Psoas muscle (tissue), 8 donors: ENCODE measurements around the gene PGF. TPM values are rescaled to one million over a fixed set of nuclear protein-coding genes. Genes with fewer than 3 reads are reported as not detected.
A peak's percentile ranks its signal among the peaks of the same experiment; 100 is the strongest.

Source experiments
- ATAC-seq, 4 donors: fragments of 200-7000 bp; cut with Tn5 transposase; one replicate each; pipeline ENCODE4 v1.9.1; 2020; ENCODE audit warnings: moderate library complexity in 3 of 4, mild to moderate bottlenecking in 2 of 4
- DNase-seq, 2 donors: peaks; one replicate each; pipeline ENCODE4 v3.0.0-alpha.2; 2020
- H3K27ac ChIP-seq: fragments of 200-600 bp; one replicate; pipeline ENCODE4 v1.8.0; 2022
- H3K27me3 ChIP-seq, 3 donors: fragments of 200-600 bp in 1 of 3; one replicate each; pipeline versions ENCODE4 v1.6.1 to v1.8.0; 2013 to 2022; ENCODE audit warnings: low read length in 2 of 3, mild to moderate bottlenecking in 2 of 3, moderate library complexity in 1 of 3; ENCODE audit not compliant: insufficient read depth in 3 of 3
- H3K36me3 ChIP-seq, 2 donors: fragments of 200-600 bp in 1 of 2; one replicate each; pipeline versions ENCODE4 v1.6.1 to v1.8.0; 2013 to 2022; ENCODE audit warnings: low read depth in 1 of 2, mild to moderate bottlenecking in 1 of 2, moderate library complexity in 1 of 2; ENCODE audit not compliant: insufficient read depth in 1 of 2
- H3K4me1 ChIP-seq: fragments of 200-600 bp; one replicate; pipeline ENCODE4 v1.8.0; 2022
- H3K4me3 ChIP-seq: fragments of 200-600 bp; one replicate; pipeline ENCODE4 v1.8.0; 2022; ENCODE audit warnings: mild to moderate bottlenecking
- H3K9me3 ChIP-seq: fragments of 200-600 bp; one replicate; pipeline ENCODE4 v1.8.0; 2022
- CTCF ChIP-seq: fragments of 200-600 bp; IDR thresholded peaks from one replicate; pipeline ENCODE4 v1.8.0; 2022; ENCODE audit warnings: antibody characterized with exemption
- WGBS, 3 donors: extraction: QIAGEN DNeasy Blood & Tissue Kit; methylation state at CpG; one replicate each; pipeline versions ENCODE4 v1.1.6 to v1.1.7; 2013; 5-methylcytosine and 5-hydroxymethylcytosine counted together
- intact Hi-C, 2 donors: fragments of 100-400 bp; cut with DNase I; formaldehyde crosslinking; loops; one replicate each; pipeline versions ENCODE4 v1.11.0 to v1.14.2; 2022
- polyA plus RNA-seq, 3 donors: library from polyadenylated mRNA; stranded (reverse); fragments of 200-250 nt; gene quantifications; one replicate each; pipeline ENCODE4 v1.2.3, GENCODE V29; 2013
- total RNA-seq, 4 donors: library from RNA; stranded (reverse); fragmentation: NEBNext Ultra II Directional in 2 of 4; extraction: Animal tissue kit (Norgen Biotek cat#: 25700) in 2 of 4; gene quantifications; one replicate each; pipeline versions ENCODE4 v1.2.1 to v1.2.4, GENCODE V29; 2021 to 2023
- donor health status: healthy with polysubstance abuse.
- donor health status: DM: no; HTN: no; CAD: no; lungs with moderate emphysema.
- donor health status: Bipolar disorder and iron deficiency.
- donor health status: healthy.
- donor health status: DM: yes; HTN: yes; CAD: no.
- donor health status: DM: no; HTN: no; CAD: no.
- donor health status: DM: no; HTN: no; CAD: no.
- donor health status: DM: yes; HTN: yes; CAD: no.

PGF gene
- total and polyA plus RNA-seq, 7 donors: 2.5 to 9.8 (median 7.9) TPM

GRCh38 chr14:74964787-74965485 is 9.5 kb upstream of the PGF start:
- peak overlapping the region; percentile 61 for H3K27ac ChIP-seq
- peaks cover 11% of the 10 kb centered on the region for H3K4me1 ChIP-seq
- H3K4me3 ChIP-seq: no peak overlapping the region
- H3K36me3 ChIP-seq: no peaks in the 10 kb centered on the region
- DNase-seq (no peak), ATAC-seq (no peak)
- TF ChIP-seq CTCF: no peak
- no peaks in the 10 kb centered on the region for H3K9me3 ChIP-seq
- intact Hi-C loops: no loop called here
- no peaks in the 10 kb centered on the region for H3K27me3 ChIP-seq
- 63 to 80% (median 68%) methylated on average over 4 of the region's 4 CpGs for WGBS, 3 donors

- intact Hi-C loops: no loop called here
- Histone ChIP-seq H3K4me1 (peaks cover 11% of the 10 kb centered on the region), H3K4me3 (no peak overlapping the region), H3K36me3 (no peaks in the 10 kb centered on the region), H3K9me3 (no peaks in the 10 kb centered on the region), H3K27ac (peak overlapping the region; percentile 61), H3K27me3 (no peaks in the 10 kb centered on the region)
- DNase-seq (peak in 1 of 2 donors; percentile 81), ATAC-seq (peak; percentile 90 to 94 (median 91))
- WGBS, 3 donors: 23 to 36% (median 29%) methylated on average over 9 of the region's 9 CpGs
- no peak for TF ChIP-seq CTCF
Measured at GRCh38 chr14:74963705-74964271, 8.4 kb upstream of the PGF start.

GRCh38 chr14:74963178-74963704 is 7.8 kb upstream of the PGF start:
- DNase-seq: no peak
- intact Hi-C loops: no loop called here
- Histone ChIP-seq H3K36me3 (no peaks in the 10 kb centered on the region), H3K9me3 (no peaks in the 10 kb centered on the region), H3K27me3 (no peaks in the 10 kb centered on the region), H3K4me1 (peaks cover 11% of the 10 kb centered on the region), H3K27ac (peak overlapping the region; percentile 61), H3K4me3 (no peak overlapping the region)
- no peak for TF ChIP-seq CTCF
- 30 to 40% (median 34%) methylated on average over 12 of the region's 12 CpGs for WGBS, 3 donors
- peak in 1 of 4 donors; percentile 35 for ATAC-seq

GRCh38 chr14:74962493-74962892 is 7.1 kb upstream of the PGF start:
- 84 to 92% (median 88%) methylated on average over 8 of the region's 8 CpGs for WGBS, 3 donors

More at GRCh38 chr14:74962493-74962892, 7.1 kb upstream of the PGF start:
- H3K27ac ChIP-seq: no peak overlapping the region
- peaks cover 11% of the 10 kb centered on the region for H3K4me1 ChIP-seq
- no peaks in the 10 kb centered on the region for H3K27me3 ChIP-seq
- no peak overlapping the region for H3K4me3 ChIP-seq
- H3K36me3 ChIP-seq: no peaks in the 10 kb centered on the region
- ATAC-seq: no peak
- H3K9me3 ChIP-seq: no peaks in the 10 kb centered on the region
- DNase-seq: no peak
- intact Hi-C loops: no loop called here
- no peak for TF ChIP-seq CTCF
